Colonic mucosa (tissue), 4 donors: ENCODE measurements around the gene MFN2. TPM values are rescaled to one million over a fixed set of nuclear protein-coding genes. Genes with fewer than 3 reads are reported as not detected.
A peak's percentile ranks its signal among the peaks of the same experiment; 100 is the strongest.

Experiments
- DNase-seq: peaks from one replicate; pipeline ENCODE4 v3.0.0-alpha.2; 2020
- H3K27ac ChIP-seq: fragments of 200-600 bp; one replicate; pipeline ENCODE4 v1.8.0; 2021
- H3K27me3 ChIP-seq: fragments of 200-600 bp; one replicate; pipeline ENCODE4 v1.8.0; 2021
- H3K36me3 ChIP-seq: fragments of 200-600 bp; one replicate; pipeline ENCODE4 v1.8.0; 2021
- H3K4me1 ChIP-seq: fragments of 200-600 bp; one replicate; pipeline ENCODE4 v1.8.0; 2021; ENCODE audit warnings: mild to moderate bottlenecking
- H3K4me3 ChIP-seq: fragments of 200-600 bp; one replicate; pipeline ENCODE4 v1.8.0; 2021
- H3K9ac ChIP-seq, 2 donors: one replicate each; pipeline ENCODE4 v1.7.0; 2013; ENCODE audit warnings: control low read depth in 2 of 2, low read depth in 2 of 2, low read length in 2 of 2
- H3K9me3 ChIP-seq: fragments of 200-600 bp; one replicate; pipeline ENCODE4 v1.8.0; 2021
- intact Hi-C: fragments of 100-400 bp; cut with DNase I; formaldehyde crosslinking; loops from one replicate; pipeline ENCODE4 v1.14.1; 2022
- total RNA-seq, 2 donors: library from RNA; stranded (reverse); fragmentation: NEBNext Ultra II Directional in 1 of 2; extraction: Animal tissue kit (Norgen Biotek cat#: 25700) in 1 of 2; gene quantifications; one replicate each; pipeline ENCODE4 v1.2.1, GENCODE V29; 2021
- TF ChIP-seq, protein P1 (sequence below): fragments of 200-600 bp; IDR thresholded peaks from one replicate; pipeline ENCODE4 v1.8.0; 2022; ENCODE audit warnings: antibody characterized with exemption, mild to moderate bottlenecking
- donor health status: healthy.
- donor health status: DM: no; HTN: no; CAD: no.
- donor health status: DM: no; HTN: no; CAD: no.

Gene MFN2
- total RNA-seq, 2 donors from 2014 or later, result 102 to 110 TPM

DNA sequence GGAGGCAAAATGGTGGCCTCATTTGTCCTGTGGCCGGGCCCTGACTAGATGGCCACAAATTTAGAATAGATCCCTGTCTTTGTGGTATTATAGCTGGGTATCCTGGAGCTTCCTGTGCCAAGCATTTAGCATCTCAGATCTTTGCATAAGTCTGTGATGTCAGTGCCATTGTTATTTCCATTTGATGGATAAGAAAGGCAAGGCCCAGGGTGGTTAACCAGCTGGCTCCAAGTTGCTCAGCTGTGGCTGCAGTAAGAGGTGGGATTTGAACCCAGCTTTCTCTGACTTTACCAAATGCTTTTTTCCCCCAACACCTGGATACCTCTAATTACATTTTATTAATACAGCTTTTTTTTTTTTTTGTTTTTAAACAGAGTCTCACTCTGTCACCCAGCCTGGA is 71.1 kb downstream of the MFN2 start:
- no peak for DNase-seq
- Histone ChIP-seq H3K27me3 (no peaks in the 10 kb centered on the region), H3K9me3 (no peaks in the 10 kb centered on the region), H3K4me3 (no peak overlapping the region), H3K27ac (no peak overlapping the region), H3K36me3 (no peaks in the 10 kb centered on the region), H3K4me1 (no peaks in the 10 kb centered on the region), H3K9ac (no peak overlapping the region)
- intact Hi-C loops, result no loop called here
- TF ChIP-seq, protein P1, sequence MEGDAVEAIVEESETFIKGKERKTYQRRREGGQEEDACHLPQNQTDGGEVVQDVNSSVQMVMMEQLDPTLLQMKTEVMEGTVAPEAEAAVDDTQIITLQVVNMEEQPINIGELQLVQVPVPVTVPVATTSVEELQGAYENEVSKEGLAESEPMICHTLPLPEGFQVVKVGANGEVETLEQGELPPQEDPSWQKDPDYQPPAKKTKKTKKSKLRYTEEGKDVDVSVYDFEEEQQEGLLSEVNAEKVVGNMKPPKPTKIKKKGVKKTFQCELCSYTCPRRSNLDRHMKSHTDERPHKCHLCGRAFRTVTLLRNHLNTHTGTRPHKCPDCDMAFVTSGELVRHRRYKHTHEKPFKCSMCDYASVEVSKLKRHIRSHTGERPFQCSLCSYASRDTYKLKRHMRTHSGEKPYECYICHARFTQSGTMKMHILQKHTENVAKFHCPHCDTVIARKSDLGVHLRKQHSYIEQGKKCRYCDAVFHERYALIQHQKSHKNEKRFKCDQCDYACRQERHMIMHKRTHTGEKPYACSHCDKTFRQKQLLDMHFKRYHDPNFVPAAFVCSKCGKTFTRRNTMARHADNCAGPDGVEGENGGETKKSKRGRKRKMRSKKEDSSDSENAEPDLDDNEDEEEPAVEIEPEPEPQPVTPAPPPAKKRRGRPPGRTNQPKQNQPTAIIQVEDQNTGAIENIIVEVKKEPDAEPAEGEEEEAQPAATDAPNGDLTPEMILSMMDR, result no peak

DNA sequence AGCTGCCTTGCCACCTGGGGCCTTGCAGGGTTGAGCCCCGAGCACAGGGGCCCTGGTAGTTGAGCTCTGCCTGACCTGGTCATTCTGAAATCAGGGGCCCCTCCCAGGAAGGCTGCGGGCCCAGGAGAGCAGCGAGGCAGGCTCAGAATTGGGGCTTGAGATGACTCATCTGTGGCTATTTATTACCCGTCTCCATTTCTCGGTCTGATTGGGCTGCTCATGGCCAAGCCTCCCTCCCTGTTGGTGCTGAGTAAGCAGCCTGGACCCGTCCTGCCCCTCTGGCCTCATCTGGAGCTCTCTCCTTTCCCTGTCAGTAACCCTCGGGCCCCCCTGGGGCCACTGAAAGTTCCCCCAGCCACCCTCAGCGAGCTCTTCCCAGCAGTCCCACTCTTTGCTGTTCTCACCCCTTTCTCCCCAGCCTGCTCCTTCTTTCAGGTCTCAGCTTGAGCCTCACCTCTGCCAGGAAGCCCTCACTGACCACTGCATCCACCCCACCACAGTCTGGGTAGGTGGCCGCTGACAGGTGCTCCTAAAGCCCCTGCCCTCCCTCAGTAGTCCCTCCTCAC is 71.8 kb downstream of the MFN2 start:
- Histone ChIP-seq H3K9ac (no peak overlapping the region), H3K36me3 (no peaks in the 10 kb centered on the region), H3K4me3 (no peak overlapping the region), H3K27ac (no peak overlapping the region), H3K27me3 (no peaks in the 10 kb centered on the region), H3K9me3 (no peaks in the 10 kb centered on the region), H3K4me1 (no peaks in the 10 kb centered on the region)
- intact Hi-C loops, result no loop called here
- DNase-seq, result peak; percentile 29
- TF ChIP-seq, protein P1, result no peak

DNA sequence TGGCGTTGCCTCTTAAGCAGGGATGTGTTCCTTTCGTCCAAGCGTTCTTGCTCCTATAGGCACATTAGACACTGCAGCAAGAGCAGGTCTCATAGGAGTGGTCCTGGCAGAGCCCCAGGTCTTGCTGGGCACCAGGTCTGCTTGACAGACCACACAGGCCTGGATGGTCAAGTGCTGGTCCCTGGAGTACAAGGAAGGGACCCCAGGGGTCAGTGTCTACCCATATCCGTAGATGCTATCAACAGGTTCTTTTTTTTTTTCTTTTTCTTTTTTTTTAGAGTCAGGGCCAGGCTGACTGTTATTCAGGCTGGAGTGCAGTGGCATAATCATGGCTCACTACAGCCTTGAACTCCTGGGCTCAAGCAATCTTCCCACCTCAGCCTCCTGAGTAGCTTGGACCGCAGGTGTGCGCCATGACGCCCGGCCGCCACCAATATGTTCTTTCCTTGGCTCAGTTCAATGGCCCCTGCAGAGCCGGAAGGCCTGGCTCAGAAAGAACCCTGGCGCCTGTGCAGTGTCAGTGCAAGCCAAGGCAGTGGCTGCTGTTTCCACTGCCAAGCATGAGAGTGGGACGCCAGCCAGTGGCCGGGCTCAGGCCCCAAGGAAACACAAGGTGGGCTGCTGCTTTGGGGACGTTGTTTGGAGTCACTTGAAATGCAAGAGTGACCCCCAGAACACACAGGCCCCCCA is 72.9 kb downstream of the MFN2 start:
- H3K36me3 ChIP-seq, result no peaks in the 10 kb centered on the region
- intact Hi-C loops, result no loop called here
- no peaks in the 10 kb centered on the region for H3K4me1 ChIP-seq
- no peak overlapping the region for H3K9ac ChIP-seq
- no peaks in the 10 kb centered on the region for H3K9me3 ChIP-seq
- no peak overlapping the region for H3K4me3 ChIP-seq
- no peak for DNase-seq
- TF ChIP-seq, protein P1, result no peak
- no peaks in the 10 kb centered on the region for H3K27me3 ChIP-seq
- H3K27ac ChIP-seq, result no peak overlapping the region

DNA sequence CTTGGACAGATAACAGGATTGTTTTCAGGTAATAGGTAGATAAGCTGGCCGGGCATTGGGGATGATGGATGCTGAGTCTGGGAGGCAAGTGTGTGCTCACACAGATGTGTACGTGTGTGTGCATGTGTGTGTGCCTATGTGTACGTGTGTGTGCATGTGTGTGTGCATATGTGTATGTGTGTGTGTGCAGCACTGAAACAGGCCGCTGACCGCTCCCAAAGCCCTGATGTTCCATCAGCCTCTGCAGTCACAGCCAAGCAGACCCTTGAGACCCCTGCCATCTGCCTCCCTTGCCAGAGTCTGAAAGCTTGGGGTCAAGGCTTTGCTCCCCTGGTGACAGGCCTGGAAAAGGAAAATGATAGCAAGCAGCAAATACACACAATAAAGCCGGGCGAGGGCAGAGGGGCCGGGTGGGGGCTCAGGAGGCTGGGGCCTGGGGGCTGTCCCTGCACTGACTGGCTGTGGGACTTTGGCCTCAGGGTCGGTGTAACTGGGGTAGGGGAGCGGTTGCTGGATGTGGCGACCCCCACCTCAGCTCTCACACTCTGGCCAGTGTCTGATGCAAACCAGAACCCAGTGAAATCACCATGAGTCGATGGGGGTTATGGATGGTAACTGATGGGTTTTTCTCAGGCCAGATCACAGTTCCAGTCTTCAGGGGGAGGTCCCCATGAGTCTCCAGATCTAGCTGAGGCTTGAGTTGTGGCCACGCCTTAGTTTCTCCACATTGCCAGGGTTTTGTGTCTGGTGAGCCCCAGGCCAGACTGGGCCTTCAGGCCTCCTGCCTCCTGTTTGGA is 73.7 kb downstream of the MFN2 start:
- DNase-seq, result no peak
- H3K27me3 ChIP-seq, result no peaks in the 10 kb centered on the region
- H3K9me3 ChIP-seq, result no peaks in the 10 kb centered on the region
- no peaks in the 10 kb centered on the region for H3K4me1 ChIP-seq
- no peak overlapping the region for H3K27ac ChIP-seq
- no peaks in the 10 kb centered on the region for H3K36me3 ChIP-seq
- TF ChIP-seq, protein P1, result no peak
- no peak overlapping the region for H3K9ac ChIP-seq
- intact Hi-C loops, result no loop called here
- no peak overlapping the region for H3K4me3 ChIP-seq

DNA sequence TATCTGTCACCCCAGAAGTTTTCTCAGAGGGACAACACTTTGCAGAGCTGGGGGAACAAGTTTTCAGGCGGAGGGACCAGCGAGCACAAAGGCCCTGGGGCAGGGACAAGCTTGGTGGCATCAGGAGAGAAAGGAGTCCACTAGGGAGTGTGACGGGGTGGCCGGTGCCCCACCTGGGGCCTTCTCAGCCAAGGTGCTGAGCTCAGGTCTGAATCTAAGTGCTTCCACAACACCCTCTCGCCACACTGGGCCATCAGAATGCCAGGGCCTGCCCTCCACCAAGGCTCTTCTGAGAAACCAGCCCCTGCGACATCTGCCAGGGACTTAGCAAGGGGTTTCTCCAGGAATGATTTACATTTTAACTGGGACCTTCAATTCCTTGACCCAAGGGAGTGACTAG is 75.0 kb downstream of the MFN2 start:
- Histone ChIP-seq H3K4me3 (no peak overlapping the region), H3K9me3 (no peaks in the 10 kb centered on the region), H3K27me3 (no peaks in the 10 kb centered on the region), H3K27ac (no peak overlapping the region), H3K36me3 (no peaks in the 10 kb centered on the region), H3K9ac (no peak overlapping the region), H3K4me1 (no peaks in the 10 kb centered on the region)
- DNase-seq, result no peak
- TF ChIP-seq, protein P1, result no peak
- intact Hi-C loops, result no loop called here
